ENCODE results near the gene GSN.

The GSN gene

DNA sequence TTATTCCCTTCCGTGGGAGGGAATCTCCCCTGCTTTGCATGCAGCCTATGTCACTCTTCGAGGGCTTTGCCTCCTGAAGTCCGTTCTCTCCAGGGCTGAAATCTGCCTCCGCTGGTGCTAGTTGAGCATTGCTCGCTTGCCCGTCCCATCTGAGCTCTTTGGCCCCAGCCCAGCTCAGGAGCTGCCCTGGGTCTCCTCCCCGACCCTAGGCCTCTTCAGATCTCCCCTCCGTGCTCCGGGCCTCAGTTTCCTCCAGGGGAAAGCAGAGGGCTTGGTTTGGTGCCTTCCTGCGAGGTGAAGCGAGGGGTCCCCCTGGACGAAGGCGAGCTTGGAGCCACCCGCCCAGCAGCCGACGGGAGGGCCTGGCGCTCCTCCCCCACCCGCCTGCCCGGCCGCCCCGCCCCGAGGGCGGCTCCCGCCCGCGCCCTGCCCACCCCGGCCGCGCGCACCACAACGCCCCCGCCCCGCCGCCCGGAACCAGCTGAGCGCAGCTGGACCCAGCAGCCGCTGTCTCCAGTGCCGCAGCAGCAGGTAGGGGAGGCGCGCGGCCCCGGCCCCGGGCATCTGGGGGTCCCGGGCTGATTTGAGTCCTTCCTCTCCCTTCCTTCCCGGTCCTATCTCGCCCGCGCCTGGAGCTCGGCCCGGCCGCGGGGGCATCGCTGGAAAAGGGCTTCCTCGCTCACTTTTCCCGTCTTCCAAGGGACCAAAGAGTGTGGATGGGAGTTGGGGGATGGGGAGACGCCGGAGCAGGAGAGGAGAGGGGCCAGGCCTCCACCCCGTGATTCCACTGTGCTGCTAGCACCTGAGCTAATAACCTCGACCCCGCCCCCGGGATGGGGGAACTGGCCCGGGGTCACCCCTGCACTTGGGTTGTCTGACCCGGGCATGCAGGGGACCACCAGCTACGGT, at the start of gene GSN:
Gene GSN (plus strand): TSS at position 474 of the 909 bp plus-strand sequence. CDS start 33,810 bp downstream, outside the sequence.
- DNase-seq: peak in 1 of 2 donors; percentile 38

DNA sequence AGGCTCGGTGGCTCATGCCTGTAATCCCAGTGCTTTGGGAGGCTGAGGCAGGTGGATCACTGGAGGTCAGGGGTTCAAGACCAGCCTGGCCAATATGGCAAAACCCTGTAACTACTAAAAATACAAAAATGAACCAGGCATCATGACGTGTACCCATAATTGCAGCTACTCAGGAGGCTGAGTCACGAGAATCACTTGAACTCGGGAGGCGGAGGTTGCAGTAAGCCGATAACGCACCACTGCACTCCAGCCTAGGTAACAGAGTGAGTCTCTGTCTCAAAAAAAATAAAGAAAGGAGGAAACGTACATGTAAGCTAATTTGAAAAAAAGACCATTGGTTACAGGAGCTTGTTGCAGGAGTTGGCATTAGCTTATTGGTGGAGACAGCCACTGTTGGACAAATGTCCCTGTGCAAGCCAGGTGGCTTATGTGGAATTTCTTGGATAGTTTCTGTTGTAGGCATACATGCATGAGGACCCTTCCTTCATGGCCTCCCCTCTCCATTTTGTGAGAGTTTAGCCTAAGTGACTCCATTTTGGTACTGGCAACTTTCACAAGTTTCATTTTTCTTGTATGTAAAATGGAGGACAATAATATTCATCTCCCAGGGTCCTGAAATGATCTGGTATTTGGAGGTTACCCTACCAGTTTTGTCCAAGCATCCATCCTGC, 49.5 kb upstream of the GSN start:
- DNase-seq: no peak

DNA sequence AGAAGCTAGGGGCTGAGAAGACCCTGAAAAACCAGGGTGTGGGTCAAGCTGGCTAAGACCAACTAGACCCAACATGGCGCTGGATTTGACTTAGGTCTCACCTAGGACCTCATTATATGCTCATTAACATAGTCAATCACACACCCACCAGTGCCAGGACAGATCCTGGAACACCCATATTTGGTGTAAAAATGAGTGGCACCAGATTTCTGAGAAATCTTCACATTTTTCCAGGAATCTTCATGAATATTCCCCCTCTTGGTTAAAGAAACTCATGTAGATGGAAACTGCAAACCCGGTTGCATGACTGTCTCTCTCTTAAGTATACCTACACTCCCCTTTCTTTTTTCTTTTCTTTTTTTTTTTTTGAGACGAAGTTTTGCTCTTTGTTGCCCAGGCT, 48.4 kb upstream of the GSN start:
- no peak for DNase-seq

DNA sequence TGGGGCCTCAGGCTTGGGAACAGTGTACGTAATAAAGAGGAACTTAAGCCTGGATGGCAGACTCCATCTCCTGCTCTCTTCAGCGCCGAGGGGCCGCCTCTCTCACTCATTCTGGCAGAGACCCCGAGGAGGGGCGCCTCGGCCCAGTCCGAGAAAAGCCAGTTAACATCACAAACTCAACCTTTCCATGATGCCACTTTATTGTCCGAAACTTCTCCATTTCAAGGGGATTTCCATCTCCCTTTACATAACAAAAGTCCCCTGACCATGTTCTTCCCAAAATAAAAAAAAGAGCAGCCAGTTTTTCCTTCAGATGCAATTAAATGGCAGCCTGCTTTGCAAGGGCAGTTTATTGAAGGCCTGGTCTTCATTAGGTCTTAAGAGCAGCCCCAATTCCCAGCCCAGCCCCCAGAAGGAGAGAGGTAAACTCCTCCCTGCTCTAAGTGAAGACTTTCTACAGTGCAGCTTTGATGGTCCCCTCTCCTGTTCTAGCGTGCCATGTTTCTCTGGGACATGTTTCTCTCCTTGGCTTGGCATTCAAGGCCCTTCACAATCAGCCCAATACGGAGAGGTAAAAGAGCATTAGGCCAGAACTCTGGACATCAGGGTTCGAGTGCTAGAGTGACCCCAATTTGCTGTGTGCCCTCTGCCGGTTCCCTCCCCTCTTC, 46.8 kb upstream of the GSN start:
- peak in 1 of 2 donors; percentile 34 for DNase-seq

DNA sequence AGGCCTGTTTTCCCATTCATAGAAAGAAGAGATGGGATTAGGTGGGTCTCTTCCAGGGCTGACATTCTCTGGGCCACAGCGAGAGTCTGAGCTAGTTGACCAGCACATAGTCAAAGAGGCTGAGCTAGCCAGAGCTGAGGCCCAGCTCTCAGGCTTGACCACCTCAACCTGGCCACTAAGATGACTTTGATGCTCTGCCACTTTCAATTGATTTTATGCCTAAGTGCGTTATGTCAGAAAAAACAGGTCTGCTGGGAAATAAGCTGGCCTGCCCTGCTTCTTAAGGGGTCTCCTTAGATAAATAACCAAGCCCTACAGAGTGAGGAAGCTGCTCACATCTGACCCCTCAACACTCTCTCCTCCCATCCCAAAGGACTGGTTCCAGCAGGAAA, 46.3 kb upstream of the GSN start:
- no peak for DNase-seq

DNA sequence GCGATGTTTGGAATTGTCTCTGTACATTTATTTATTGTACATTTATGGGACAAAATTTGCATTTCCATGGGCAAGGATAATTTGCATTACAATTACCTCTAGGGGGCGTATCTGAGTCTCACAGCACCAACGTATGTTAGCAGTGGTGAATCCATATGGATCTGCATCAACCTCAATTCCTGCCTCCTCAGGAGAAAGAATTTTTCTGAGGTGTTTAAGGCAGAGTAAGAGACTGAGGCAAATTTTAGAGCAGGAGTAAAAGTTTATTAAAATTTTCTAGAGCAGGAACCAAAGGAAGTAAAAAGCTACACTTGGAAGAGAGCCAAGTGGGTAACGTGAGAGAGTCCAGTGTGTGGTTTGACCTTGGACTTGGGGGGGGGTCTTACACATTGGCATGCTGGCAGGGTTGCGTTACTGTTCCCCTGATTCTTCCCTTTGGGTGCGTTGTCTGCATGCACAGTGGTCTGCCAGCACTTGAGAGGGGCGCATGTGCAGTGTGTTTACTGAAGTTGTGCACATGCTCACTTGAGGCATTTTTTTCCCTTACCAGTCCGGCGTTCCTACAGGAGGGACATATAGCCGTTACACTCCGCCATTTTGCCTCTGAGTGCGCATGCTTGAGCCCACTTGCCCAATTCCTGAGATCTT, 45.3 kb upstream of the GSN start:
- no peak for DNase-seq

DNA sequence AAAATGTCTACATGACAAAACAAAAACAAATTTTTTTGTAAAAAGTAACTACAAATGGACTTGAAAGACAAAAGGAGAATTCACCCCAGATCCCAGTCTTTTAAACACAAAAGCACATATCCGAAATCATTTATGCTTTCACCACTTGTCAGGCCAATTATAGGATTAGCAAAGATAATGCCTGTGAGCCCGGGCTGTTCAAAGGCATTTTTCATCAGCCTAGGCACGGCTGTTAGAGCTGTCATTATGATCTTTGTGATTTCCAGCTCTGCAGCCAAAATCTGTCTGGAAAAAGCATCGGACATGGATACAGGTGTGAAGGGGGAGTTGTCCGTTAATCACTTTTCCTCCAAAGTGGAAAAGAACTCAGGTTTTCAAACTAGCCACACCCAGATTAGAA, 42.7 kb upstream of the GSN start:
- DNase-seq: no peak

DNA sequence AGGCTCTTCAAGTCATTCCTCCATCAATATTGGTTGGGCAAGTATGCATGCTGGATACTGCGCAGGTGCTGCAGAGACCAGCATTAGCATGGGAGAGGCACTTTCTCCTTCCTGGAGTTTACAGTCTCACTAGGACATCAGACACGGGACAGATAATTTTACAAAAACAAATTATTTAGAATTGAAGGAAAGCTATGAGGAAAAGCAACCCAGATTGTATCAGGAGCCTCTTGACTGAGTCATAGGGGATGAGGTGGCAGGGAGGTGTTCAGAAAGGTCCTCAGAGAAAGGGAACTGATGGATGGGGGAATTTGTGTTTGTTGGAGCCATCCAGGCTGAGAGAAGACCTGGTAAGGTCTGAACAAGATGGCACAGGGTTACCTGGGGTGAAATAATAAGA, 41.8 kb upstream of the GSN start:
- DNase-seq: no peak

DNA sequence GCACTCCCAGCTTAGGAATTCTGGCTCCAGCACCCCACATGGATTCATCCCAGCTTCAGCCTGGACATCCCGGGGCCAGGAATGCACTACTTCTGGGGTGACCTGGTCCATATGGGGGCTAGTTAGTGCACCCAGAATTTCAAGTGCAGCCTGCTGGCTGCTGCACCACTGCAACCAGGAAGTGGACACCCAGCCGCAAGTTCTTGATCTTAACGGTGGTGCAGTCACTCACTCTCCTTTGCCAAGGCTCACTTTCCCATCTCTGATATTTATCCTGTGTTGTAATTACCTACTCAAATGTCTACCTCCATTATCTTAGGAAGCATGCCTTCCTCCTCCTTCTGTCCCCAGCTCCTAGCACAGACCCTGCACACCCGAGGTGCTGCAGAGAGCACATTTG, 40.1 kb upstream of the GSN start:
- DNase-seq: no peak

DNA sequence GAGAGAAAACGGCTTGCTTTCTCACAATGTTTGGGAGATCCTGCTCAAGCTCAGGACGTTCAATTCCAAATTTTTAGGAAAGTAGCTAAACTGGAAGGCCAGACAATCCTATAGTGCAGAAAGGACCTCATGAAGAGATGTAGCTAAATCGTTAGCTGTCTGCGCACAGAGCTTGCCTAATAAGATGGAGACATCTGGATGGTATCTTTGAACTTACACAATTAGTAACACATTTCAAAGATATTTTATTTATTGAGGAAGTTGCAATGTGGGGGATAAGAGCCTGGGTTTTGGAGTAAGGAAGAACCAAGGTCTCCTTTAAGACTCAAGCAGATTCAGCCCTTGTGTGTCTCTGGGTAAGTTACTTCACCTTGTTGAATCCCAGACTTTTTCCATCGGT, 37.7 kb upstream of the GSN start:
- DNase-seq: no peak

DNA sequence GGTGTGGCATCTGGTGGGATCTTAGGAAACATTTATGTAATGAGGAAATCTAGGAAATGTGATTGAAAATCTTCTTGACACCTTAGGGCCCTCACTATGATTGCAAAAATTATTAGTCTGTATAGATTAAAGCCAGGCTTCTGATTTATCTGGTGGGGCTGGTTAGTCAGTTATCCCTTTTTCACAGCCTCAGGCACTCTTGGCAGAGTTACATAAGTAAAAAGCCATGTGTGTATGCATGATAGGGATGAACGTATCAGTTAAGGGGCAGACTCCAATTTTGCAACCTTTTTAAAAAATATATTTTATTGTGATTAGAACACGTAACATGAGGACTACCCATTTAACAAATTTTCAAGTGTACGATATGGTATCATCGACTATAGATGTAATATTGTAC, 35.7 kb upstream of the GSN start:
- DNase-seq: no peak

DNA sequence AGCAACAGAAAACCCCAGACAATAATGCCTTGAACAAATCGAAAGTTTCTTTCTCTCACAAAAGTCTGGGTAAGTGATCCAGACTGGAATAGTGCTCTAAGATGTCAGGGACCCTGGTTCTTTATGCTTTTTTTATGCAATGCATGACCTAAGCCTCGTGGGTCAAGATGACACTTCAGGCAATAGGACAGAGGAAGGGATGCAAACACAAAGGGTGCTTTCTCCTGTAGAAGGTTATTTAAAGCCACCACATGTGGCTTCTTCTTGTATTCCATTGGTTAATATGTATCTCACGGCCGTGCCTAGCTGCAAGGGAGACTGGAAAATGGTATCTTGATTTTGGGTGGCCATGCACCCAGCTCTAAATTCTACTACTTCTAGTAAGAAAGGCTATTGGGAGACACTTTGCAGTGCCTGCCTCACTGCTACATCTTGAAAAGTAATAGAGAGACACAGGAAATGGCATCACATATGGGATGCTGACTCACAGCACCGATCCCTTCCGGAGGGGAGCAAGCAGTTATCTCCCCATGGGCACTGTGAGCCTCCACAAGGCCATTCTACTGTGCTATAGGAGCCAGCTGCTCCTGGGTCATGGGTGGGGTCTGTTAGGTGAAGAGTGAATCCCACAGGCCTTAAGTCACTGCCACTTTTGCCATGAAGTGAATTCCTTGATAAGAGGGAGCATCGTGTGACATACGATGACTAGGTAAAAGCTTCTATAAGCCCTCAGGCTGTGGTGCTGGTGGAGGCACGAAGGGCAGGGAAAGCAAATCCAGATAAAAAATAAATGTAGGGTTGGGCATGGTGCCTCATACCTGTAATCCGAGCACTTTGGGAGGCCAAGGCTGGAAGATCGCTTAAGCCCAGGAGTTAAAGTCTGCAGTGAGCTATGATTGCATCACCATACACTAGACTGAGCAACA, 33.8 kb upstream of the GSN start:
- peak in 1 of 2 donors; percentile 74 for DNase-seq

DNA sequence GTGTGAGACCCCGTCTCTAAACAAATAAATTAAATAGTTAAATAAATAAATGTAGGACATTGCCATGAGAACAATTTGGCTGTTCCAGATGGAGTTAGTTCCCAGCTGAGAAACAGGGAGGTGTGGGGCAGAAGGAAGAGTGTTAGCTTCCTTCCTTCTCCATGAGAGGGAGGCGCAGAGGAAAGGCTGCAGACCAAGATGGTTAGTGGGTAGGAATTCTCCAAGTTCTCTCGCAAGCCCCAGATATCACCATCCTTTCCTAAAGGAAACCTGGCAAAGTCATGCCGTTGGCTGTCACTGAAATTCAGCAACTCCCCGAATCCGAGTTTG, 33.2 kb upstream of the GSN start:
- DNase-seq: no peak

DNA sequence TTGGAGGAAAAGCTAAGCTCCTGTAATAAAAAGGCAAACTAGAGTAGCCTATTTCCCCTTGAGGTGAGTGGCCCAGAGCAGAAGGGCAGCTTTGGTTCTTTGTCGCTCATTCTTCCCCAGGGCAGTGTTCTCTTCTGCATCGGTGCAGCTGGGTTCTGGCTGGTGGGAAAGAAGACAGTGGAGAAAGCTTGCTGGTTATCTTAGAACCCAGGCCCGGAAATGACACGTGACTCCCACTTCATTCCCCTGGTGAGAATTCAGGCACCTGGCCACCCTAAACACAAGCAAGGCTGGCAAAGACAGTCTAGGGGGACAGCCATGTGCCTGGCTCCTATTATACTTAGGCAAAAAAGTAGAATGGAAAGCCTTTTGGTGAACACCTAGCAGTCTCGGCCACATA, 32.5 kb upstream of the GSN start:
- no peak for DNase-seq

DNA sequence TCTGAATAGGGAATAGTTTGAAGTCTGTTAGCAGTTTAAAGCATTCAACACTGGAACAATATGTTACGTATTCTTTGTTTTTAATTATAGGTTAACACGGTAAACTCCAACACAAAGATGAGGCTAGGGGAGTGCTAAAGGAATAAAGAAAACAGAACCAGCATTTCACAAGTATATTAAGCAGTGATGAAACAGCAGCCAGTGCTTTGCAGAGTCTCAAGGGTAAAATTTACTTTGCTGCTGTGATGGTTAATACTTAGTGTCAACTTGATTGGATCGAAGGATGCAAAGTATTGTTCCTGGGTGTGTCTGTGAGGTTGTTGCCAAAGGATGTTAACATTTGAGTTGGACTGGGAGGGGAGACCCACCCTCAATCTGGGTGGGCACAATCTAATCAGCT, 30.0 kb upstream of the GSN start:
- DNase-seq: no peak

DNA sequence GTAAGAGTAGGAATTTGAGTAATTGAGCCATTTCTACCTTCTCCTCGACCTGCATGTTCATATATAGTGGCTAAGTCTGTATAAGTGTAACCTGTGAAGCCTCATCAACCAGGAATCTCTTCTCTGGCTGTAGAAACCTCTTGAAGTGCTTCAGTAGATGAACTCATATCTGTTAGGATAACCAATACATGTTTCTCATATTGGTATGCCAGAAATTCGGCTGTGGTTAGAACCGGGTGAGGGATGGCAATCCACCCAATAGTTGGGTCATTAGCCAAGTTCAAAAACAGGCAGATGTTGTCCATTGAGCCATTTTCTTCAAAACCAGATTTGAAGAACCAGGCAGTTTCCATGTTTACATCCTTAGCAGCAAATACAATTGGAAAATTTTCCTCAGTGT, 28.9 kb upstream of the GSN start:
- DNase-seq: no peak

DNA sequence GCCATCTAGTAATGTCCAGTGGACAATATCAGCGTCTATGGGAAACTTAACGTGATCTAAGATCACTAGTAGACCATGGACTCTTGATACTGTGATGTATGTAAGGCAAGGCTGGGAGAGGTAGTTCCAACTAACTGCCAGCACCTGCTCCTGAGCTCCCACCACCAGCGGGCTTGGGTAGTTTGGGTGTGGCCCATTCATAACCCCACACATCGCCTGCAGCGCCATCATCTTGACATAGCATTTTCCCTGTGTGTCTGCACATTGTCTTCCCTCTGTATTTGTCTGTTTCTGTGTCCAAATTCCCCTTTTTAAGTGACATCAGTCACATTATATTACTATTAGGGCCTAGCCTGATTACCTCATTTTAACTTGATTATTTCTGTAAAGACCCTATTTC, 28.1 kb upstream of the GSN start:
- no peak for DNase-seq

DNA sequence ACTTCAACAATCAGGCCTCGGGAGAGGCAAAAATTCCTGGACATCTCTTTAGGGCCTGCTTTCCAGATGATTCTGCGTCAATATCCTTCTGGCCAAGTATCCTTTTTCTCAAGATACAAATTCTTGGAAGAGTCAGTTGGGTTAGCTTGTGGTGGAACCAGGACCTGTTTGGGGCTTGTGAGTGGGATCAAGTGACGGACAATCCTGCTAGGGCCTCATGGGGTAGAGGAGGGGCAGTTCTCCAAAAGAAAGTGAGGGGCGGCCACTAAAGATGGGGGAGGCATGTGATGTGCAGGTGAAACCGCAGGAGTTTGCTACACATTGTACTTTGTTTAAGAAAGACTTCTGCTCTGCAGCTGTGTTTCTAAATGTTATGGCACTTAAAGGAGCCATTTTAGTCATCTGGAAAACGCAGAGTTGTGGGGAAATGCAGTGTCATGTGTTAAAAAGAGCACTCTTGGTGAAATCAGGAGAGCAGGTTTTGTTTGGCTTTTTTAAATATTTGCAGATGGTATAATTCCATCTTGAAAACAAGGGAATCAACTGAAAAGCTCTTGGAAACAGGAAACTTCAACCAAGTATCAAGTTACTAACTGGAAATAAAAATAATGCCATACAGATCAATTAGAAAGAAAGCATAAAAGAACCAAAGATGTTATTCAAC, 27.4 kb upstream of the GSN start:
- DNase-seq: no peak

DNA sequence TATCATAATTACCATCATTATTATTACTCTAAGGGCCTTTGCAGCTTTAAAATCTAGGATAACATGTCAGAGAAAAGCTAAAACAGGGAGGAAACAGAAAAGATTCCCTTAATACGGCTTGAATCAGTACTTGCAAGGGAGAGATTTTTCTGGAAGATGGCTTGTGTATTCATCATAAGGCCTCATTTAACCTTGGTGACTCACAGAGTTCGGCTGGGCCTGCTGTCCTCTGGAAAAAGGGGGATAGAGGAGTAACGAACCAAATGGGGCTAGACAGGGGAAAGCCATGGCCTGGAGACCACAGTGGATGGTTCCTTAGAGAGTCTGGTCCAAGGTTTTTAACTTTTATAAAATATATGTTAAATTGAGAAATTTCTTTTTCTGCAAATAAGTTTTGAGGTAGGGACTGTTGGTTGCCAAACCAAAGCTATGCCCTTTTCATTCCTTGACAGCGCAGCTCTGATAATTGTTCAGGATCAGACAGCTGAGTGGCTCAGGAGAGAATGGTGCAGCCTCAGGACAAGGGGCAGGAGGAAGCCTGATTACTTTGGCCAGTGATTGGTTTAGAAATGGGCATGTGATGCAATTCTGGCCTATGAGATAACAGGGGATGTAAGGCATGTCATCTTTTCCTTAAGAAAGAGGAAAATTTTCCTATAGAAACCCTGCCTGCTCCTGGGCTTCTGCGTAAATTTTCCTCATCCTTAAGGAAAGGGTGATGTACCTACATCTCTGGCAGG, 25.6 kb upstream of the GSN start:
- no peak for DNase-seq

DNA sequence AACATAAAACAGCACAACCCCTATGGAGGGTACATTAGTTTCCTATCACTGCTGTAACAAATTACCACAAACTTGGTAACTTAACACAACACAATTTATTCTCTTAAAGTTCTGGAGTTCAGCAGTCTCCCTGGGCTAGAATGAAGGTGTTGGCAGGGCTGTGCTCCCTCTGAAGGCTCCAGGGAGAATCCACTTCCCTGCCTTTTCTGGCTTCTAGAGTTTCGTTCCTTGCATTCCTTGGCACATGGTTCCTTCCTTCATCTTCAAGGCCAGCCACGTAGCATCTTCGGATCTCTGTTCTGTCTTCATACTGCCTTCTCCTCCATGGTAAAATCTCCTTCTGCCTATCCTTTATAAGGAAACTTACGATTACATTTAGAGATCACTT, 25.0 kb upstream of the GSN start:
- DNase-seq: no peak
